ENCODE measurements around the gene APBA2. TPM values are rescaled to one million over a fixed set of nuclear protein-coding genes. Genes with fewer than 3 reads are reported as not detected.

The APBA2 gene
- total and polyA plus RNA-seq, 7 donors, result 0.06 to 0.36 (median 0.08) TPM; not detected in 2

DNA sequence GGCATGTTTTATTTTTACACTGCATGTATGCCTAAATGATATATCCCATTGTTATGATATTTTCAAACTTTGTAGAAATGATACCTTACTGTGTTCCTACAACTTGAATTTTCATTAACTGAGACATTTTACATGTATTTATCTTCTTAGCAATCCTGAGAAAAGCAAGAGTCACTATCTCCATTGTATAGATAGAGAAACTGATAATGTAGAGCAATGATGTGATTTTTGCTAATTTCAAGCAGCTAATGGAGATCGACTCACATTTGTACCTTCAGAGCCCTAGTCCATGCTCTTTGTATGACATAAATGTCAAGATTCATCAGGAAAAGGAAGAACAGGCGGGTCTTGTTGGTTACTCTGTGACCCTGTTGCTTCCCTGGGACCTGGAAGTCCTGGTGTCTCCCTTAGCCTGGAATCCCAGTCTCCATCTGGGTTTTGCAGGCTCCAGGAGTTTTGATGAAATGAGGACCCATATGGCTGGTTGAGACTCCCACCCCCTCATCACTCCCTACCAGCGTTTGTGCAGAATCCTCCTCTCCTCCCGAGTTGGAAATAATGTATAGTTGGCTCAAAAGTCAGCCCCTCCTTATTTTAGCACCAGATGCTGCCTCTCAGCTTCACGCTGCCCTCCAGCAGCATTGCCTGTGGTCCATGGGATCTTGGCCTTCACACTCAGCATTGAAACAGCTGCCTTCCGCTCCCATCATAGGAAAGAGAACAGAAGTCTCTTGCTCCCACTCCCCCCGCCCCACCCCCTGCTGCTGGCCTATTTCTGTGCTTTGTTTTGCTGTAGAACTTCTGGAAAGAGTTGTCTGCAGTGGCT, 67.1 kb downstream of the APBA2 start:
- no peaks in the 10 kb centered on the region for H3K36me3 ChIP-seq (ENCODE audit: insufficient read depth in 1 of 2, low read depth in 1 of 2)
- intact Hi-C loops (cut with DNase I), result no loop called here
- H3K9me3 ChIP-seq, result no peaks in the 10 kb centered on the region
- H3K27ac ChIP-seq, result no peak overlapping the region
- TF ChIP-seq, protein P1, sequence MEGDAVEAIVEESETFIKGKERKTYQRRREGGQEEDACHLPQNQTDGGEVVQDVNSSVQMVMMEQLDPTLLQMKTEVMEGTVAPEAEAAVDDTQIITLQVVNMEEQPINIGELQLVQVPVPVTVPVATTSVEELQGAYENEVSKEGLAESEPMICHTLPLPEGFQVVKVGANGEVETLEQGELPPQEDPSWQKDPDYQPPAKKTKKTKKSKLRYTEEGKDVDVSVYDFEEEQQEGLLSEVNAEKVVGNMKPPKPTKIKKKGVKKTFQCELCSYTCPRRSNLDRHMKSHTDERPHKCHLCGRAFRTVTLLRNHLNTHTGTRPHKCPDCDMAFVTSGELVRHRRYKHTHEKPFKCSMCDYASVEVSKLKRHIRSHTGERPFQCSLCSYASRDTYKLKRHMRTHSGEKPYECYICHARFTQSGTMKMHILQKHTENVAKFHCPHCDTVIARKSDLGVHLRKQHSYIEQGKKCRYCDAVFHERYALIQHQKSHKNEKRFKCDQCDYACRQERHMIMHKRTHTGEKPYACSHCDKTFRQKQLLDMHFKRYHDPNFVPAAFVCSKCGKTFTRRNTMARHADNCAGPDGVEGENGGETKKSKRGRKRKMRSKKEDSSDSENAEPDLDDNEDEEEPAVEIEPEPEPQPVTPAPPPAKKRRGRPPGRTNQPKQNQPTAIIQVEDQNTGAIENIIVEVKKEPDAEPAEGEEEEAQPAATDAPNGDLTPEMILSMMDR (IDR thresholded peaks at IDR 0.05), result no peak
- no peak for ATAC-seq
- WGBS, 3 donors, result 30 to 32% (median 32%) methylated on average over 7 of the region's 7 CpGs
- no peak overlapping the region for H3K4me3 ChIP-seq
- peaks cover 0 to 3% (median 0%) of the 10 kb centered on the region in 3 donors for H3K27me3 ChIP-seq (ENCODE audit: insufficient read depth in 3 of 3, low read length in 2 of 3)
- no peaks in the 10 kb centered on the region for H3K4me1 ChIP-seq
- DNase-seq, result no peak

DNA sequence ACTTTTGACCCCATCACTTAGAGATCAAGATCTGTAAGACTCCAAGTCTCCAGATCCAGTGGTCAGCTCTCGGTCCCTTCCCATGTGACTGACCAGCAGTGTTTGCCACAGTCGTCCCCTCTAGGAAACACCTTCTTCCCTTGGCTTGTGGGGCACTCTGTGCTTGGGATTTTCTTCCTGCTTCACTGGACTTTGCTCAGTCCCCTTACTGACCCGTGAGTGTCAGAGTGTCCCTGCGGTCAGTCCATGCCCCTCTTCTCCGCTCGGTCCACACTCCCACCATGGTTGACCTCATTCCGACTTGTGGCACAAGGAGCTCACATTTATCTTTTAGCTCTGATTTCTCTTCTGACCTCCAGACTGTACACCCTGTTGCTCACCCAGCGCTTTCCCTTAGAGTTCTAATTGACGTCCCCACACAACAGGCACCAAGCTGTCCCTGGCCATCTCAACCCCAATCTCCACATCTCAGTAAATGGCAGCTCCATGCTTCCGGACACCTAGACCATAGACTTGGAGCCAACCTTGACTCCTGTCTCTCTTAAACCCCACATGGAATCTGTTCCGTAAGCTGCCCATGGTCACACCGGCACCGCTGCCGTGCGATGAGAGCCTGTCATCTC, 67.9 kb downstream of the APBA2 start:
- peaks cover 0 to 3% (median 0%) of the 10 kb centered on the region in 3 donors for H3K27me3 ChIP-seq (ENCODE audit: insufficient read depth in 3 of 3, low read length in 2 of 3)
- DNase-seq (no peak), ATAC-seq (no peak)

DNA sequence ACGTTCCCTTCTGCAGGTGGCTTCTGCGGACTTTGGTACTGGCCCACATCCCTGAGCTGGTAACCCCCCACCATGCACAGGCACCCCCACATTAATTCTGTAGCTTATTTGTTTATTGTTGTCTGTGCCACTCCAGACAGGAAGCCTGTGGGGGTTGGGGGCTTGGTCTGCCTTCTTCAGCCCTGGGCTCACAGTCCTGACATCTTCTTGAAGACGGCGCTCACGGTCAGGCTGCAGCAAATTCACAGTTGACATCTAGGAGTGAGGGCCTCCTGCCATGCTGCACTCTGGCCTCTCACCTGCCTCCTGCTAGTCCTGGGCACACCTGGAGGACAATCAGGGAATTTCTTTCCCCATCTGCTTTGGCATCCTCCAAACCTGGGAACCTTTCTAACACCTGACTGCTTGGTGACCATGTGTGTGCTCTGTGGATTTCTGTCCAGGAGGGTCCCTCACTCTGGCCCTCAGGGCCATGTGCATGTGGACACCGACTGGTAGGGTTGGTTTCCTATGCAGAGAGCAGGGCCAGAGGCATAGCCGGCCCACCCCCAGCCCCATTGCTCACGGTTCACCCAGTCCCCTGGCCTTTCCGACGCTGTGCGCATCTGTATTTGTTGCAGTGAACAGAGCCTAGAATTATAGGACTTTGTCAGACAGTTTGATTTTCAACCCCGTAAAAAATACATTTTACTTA, 68.8 kb downstream of the APBA2 start:
- H3K9me3 ChIP-seq, result no peaks in the 10 kb centered on the region
- DNase-seq, result no peak
- intact Hi-C loops (cut with DNase I), result no loop called here

More for the DNA sequence above, 67.9 kb downstream of the APBA2 start:
- no peaks in the 10 kb centered on the region for H3K9me3 ChIP-seq
- WGBS, 3 donors, result 87 to 88% (median 87%) methylated on average over 15 of the region's 15 CpGs
- no peak overlapping the region for H3K27ac ChIP-seq
- TF ChIP-seq, protein P1 (IDR thresholded peaks at IDR 0.05), result no peak
- intact Hi-C loops (cut with DNase I), result no loop called here
- H3K4me3 ChIP-seq, result no peak overlapping the region
- H3K4me1 ChIP-seq, result no peaks in the 10 kb centered on the region
- no peaks in the 10 kb centered on the region for H3K36me3 ChIP-seq (ENCODE audit: insufficient read depth in 1 of 2, low read depth in 1 of 2)

DNA sequence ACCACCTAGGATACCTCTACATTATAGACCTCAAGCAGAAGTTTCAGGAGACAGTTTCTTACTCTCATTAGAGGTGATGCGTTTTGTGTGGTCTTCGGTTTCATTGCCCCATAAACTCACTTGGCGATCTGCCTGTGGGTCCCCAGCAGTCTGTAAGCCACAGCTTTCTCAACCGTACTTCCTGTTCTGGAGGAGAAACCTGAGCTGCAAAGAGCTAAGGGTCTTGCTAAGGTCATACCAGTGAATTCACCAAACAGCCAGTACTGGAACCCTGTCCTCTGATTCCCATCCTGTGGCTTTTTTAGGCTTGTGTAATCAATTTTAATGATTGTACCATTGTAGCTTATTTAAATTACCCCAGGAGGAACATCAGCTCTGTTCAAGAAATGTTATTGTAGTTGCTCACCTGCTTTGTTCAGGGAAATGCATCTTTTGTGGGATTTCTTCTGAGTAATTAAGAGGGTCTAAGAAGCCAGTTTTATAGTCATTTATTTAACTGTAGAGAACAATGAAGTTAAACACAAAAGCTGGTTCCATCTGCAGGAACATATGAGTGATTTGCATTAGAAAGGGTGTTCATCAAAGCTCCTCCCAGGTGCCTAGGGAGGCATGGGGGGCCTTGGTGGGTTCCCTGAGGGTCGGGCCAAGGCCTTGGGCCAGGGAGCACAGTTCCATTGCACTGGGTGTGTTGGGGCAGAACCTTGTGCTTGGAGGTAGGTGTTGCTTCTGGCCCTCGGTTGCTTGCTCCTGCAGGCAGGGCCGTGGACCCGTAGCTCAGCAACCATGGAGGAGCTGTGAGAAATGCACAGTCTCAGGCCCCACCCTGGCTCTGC, 69.6 kb downstream of the APBA2 start:
- ATAC-seq, result no peak
- WGBS, 3 donors, result 56 to 60% (median 57%) methylated on average over 8 of the region's 8 CpGs
- H3K4me1 ChIP-seq, result no peaks in the 10 kb centered on the region
- intact Hi-C loops (cut with DNase I), result no loop called here
- DNase-seq, result no peak
- H3K9me3 ChIP-seq, result no peaks in the 10 kb centered on the region
- no peak overlapping the region for H3K27ac ChIP-seq
- no peaks in the 10 kb centered on the region for H3K36me3 ChIP-seq (ENCODE audit: insufficient read depth in 1 of 2, low read depth in 1 of 2)
- H3K27me3 ChIP-seq (ENCODE audit: insufficient read depth in 3 of 3, low read length in 2 of 3), result peaks cover 0 to 3% (median 0%) of the 10 kb centered on the region in 3 donors
- no peak overlapping the region for H3K4me3 ChIP-seq
- TF ChIP-seq, protein P1 (IDR thresholded peaks at IDR 0.05), result no peak

More for the DNA sequence above, 68.8 kb downstream of the APBA2 start:
- Histone ChIP-seq H3K36me3 (ENCODE audit: insufficient read depth in 1 of 2, low read depth in 1 of 2) (no peaks in the 10 kb centered on the region), H3K27me3 (ENCODE audit: insufficient read depth in 3 of 3, low read length in 2 of 3) (peaks cover 0 to 3% (median 0%) of the 10 kb centered on the region in 3 donors), H3K4me3 (no peak overlapping the region), H3K27ac (no peak overlapping the region), H3K4me1 (no peaks in the 10 kb centered on the region)
- TF ChIP-seq, protein P1 (IDR thresholded peaks at IDR 0.05), result no peak
- 70 to 74% (median 70%) methylated on average over 12 of the region's 12 CpGs for WGBS, 3 donors
- ATAC-seq, result no peak

All from psoas muscle (tissue), 8 donors.